Measurements from ENCODE around the gene UPF1.

UPF1 gene

GRCh38 chr19:18842166-18842565 is 10.4 kb downstream of the UPF1 start:
- H3K27me3 ChIP-seq (ENCODE audit: insufficient read depth, poor library complexity, severe bottlenecking), result no peaks in the 10 kb centered on the region
- H3K4me3 ChIP-seq (replicated peaks; ENCODE audit: insufficient read depth, low read length), result no peak overlapping the region
- TF ChIP-seq REST (IDR thresholded peaks at IDR 0.05; ENCODE audit: insufficient replicate concordance, low read depth), result no peak
- no peak for TF ChIP-seq SPI1 (IDR thresholded peaks at IDR 0.05; ENCODE audit: borderline replicate concordance, low read depth)
- no peak for TF ChIP-seq POLR2AphosphoS5 (IDR thresholded peaks at IDR 0.05; ENCODE audit: low read depth)
- TF ChIP-seq CTCF (IDR thresholded peaks at IDR 0.05; ENCODE audit: insufficient read depth, low read length), result no peak
- no peak overlapping the region for H3K27ac ChIP-seq (replicated peaks)
- DNase-seq (ENCODE audit: low read depth in 1 of 2, low spot score in 1 of 2), result no peak

GRCh38 chr19:18843960-18844359 is 12.2 kb downstream of the UPF1 start:
- no peak for DNase-seq (ENCODE audit: low read depth in 1 of 2, low spot score in 1 of 2)
- no peak for TF ChIP-seq POLR2AphosphoS5 (IDR thresholded peaks at IDR 0.05; ENCODE audit: low read depth)
- TF ChIP-seq CTCF (IDR thresholded peaks at IDR 0.05; ENCODE audit: insufficient read depth, low read length), result no peak
- no peak for TF ChIP-seq SPI1 (IDR thresholded peaks at IDR 0.05; ENCODE audit: borderline replicate concordance, low read depth)
- TF ChIP-seq GABPA (IDR thresholded peaks at IDR 0.05; ENCODE audit: low read depth), result no peak
- TF ChIP-seq REST (IDR thresholded peaks at IDR 0.05; ENCODE audit: insufficient replicate concordance, low read depth), result no peak
- Histone ChIP-seq H3K27ac (replicated peaks) (no peak overlapping the region), H3K4me3 (replicated peaks; ENCODE audit: insufficient read depth, low read length) (no peak overlapping the region), H3K27me3 (ENCODE audit: insufficient read depth, poor library complexity, severe bottlenecking) (no peaks in the 10 kb centered on the region)

GRCh38 chr19:18844806-18845329 is 13.1 kb downstream of the UPF1 start:
- H3K27ac ChIP-seq (replicated peaks), result no peak overlapping the region
- no peak overlapping the region for H3K4me3 ChIP-seq (replicated peaks; ENCODE audit: insufficient read depth, low read length)
- no peaks in the 10 kb centered on the region for H3K27me3 ChIP-seq (ENCODE audit: insufficient read depth, poor library complexity, severe bottlenecking)
- DNase-seq (ENCODE audit: low read depth in 1 of 2, low spot score in 1 of 2), result no peak
- no peak for TF ChIP-seq POLR2AphosphoS5 (IDR thresholded peaks at IDR 0.05; ENCODE audit: low read depth)
- TF ChIP-seq CTCF (IDR thresholded peaks at IDR 0.05; ENCODE audit: insufficient read depth, low read length), result no peak
- TF ChIP-seq GABPA (IDR thresholded peaks at IDR 0.05; ENCODE audit: low read depth), result no peak
- TF ChIP-seq SPI1 (IDR thresholded peaks at IDR 0.05; ENCODE audit: borderline replicate concordance, low read depth), result no peak
- no peak for TF ChIP-seq REST (IDR thresholded peaks at IDR 0.05; ENCODE audit: insufficient replicate concordance, low read depth)

All from HL-60 (cell line).